Pancreas (tissue), 10 donors: ENCODE measurements around the gene SLC25A51. TPM values are rescaled to one million over a fixed set of nuclear protein-coding genes. Genes with fewer than 3 reads are reported as not detected.

Source experiments
- ATAC-seq, 4 donors: fragments of 200-7000 bp; cut with Tn5 transposase; one replicate each; pipeline versions ENCODE4 v1.8.0 to v1.9.1; 2020; ENCODE audit warnings: mild to moderate bottlenecking in 4 of 4, moderate library complexity in 4 of 4
- DNase-seq, 6 donors: peaks; one replicate each; pipeline ENCODE4 v3.0.0-alpha.2; 2020
- FAIRE-seq: peaks from 2 replicates; lab custom pipeline; 2012; peaks lifted over from hg19 to GRCh38; lab: Jason Lieb, UNC
- H3K27ac ChIP-seq, 4 donors: fragments of 200-600 bp; sonication (generic); 1 replicate in 3 of 4; 2 replicates in 1 of 4; pipeline versions ENCODE4 v1.5.0 to v1.8.0; 2020
- H3K27me3 ChIP-seq, 4 donors: fragments of 200-600 bp; one replicate each; pipeline ENCODE4 v1.8.0; 2021
- H3K36me3 ChIP-seq, 3 donors: fragments of 200-600 bp; sonication (generic) in 1 of 3; one replicate each; pipeline versions ENCODE4 v1.5.0 to v1.8.0; 2020 to 2021
- H3K4me1 ChIP-seq, 3 donors: fragments of 200-600 bp; one replicate each; pipeline ENCODE4 v1.8.0; 2021
- H3K4me3 ChIP-seq, 4 donors: fragments of 200-600 bp; sonication (generic) in 2 of 4; one replicate each; pipeline versions ENCODE4 v1.5.0 to v1.8.0; 2020 to 2021
- H3K9me3 ChIP-seq, 4 donors: fragments of 200-600 bp; one replicate each; pipeline ENCODE4 v1.8.0; 2021
- WGBS, 2 donors: extraction: QIAGEN DNeasy Blood & Tissue Kit; methylation state at CpG; one replicate each; pipeline ENCODE4 v1.1.7; 2013; 5-methylcytosine and 5-hydroxymethylcytosine counted together
- intact Hi-C, 3 donors: fragments of 100-400 bp; cut with DNase I; formaldehyde crosslinking; loops; one replicate each; pipeline versions ENCODE4 v1.11.1 to v1.14.2; 2022
- polyA plus RNA-seq, 2 donors: library from polyadenylated mRNA; stranded (reverse); fragments of 200-250 nt; gene quantifications; one replicate each; pipeline ENCODE4 v1.2.3, GENCODE V29; 2013
- total RNA-seq, 6 donors: library from RNA; stranded (reverse); fragmentation: NEBNext Ultra II Directional in 4 of 6; extraction: Animal tissue kit (Norgen Biotek cat#: 25700) in 4 of 6; gene quantifications; one replicate each; pipeline versions ENCODE4 v1.2.1 to v1.2.4, GENCODE V29; 2021 to 2023
- TF ChIP-seq, protein P1 (sequence below), 4 donors: fragments of 200-600 bp; sonication (generic) in 3 of 4; IDR thresholded peaks; one replicate each; pipeline versions ENCODE4 v1.5.0 to v1.8.0; 2021; ENCODE audit warnings: antibody characterized with exemption in 4 of 4
- donor health status: healthy with polysubstance abuse.
- donor health status: DM: no; HTN: no; CAD: no; lungs with moderate emphysema.
- donor health status: DM: no; HTN: no; CAD: no.
- donor health status: control.
- donor health status: control.
- donor health status: Bipolar disorder and iron deficiency.
- donor health status: DM: yes; HTN: yes; CAD: no.
- donor health status: DM: no; HTN: no; CAD: no.
- donor health status: DM: no; HTN: no; CAD: no.
- donor health status: DM: yes; HTN: yes; CAD: no.

Gene SLC25A51
- total and polyA plus RNA-seq, 8 donors = 3.1 to 19.0 (median 13.2) TPM

DNA sequence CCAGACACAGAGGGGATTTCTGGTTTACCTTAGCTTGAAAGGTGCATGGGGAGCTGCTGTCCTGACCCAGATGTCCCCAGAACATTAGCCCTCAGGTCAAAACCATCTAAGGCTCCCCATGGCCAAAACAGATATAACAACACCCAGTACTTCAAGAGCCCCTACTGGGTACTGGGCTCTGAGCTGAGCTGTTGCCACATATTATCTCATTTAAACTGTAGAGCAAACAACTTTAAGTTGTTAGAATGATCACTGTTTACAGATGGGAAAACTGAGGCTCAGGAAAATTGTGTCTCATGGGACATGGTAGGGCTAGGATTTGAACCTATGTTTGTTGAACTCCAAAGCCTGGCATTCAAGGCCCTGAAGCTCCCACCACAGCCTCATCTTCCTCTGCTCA is 20.6 kb upstream of the SLC25A51 start:
- Histone ChIP-seq H3K36me3 (peaks cover 0 to 5% (median 2%) of the 10 kb centered on the region in 3 donors), H3K9me3 (no peaks in the 10 kb centered on the region), H3K27ac (no peak overlapping the region), H3K27me3 (no peaks in the 10 kb centered on the region), H3K4me1 (peaks cover 8 to 12% (median 12%) of the 10 kb centered on the region in 3 donors), H3K4me3 (no peak overlapping the region)
- intact Hi-C loops = loop anchor here in 1 of 3 donors (10.0 kb wide), 1 partner anchor 160 kb away; no protein-coding TSS in a partner anchor
- no peak for FAIRE-seq
- TF ChIP-seq, protein P1, sequence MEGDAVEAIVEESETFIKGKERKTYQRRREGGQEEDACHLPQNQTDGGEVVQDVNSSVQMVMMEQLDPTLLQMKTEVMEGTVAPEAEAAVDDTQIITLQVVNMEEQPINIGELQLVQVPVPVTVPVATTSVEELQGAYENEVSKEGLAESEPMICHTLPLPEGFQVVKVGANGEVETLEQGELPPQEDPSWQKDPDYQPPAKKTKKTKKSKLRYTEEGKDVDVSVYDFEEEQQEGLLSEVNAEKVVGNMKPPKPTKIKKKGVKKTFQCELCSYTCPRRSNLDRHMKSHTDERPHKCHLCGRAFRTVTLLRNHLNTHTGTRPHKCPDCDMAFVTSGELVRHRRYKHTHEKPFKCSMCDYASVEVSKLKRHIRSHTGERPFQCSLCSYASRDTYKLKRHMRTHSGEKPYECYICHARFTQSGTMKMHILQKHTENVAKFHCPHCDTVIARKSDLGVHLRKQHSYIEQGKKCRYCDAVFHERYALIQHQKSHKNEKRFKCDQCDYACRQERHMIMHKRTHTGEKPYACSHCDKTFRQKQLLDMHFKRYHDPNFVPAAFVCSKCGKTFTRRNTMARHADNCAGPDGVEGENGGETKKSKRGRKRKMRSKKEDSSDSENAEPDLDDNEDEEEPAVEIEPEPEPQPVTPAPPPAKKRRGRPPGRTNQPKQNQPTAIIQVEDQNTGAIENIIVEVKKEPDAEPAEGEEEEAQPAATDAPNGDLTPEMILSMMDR (IDR thresholded peaks at IDR 0.05) = no peak
- DNase-seq = no peak
- no peak for ATAC-seq

DNA sequence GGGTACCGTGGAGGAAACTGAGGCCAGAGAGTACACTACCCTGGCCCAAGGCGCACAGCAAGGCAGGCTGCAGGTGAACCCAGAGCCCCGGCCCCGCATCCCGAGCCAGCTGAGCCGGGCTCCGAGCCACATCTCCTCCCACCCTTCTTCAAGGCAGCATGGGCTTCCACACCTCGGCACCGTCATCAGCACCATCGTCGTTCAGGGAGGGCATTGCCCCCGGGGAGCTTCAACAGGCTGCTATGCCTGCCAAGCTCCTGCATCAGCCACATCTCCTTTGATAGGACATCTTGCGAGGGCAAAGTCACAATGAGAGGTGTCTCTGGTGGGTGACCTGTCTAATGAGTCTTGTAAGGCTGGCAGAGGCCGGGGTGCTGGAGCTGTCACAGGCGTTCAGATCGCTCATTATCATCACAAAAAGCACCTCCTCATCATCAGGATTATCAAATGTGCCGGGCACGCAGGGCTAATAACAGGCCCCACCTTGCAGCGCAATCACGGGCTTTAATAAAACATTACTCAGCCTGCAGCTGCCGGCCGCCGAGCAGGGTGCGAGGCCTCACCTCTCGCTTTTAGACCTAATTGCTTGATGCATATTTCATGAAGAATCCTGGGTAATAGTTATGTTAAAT is 20.0 kb upstream of the SLC25A51 start:
- H3K36me3 ChIP-seq = peaks cover 0 to 9% (median 4%) of the 10 kb centered on the region in 3 donors
- peaks cover 8 to 12% (median 12%) of the 10 kb centered on the region in 3 donors for H3K4me1 ChIP-seq
- H3K9me3 ChIP-seq = no peaks in the 10 kb centered on the region
- FAIRE-seq (no peak), DNase-seq (peak in 1 of 6 donors; percentile 48), ATAC-seq (no peak)
- 93 to 96% methylated on average over 25 of the region's 25 CpGs for WGBS, 2 donors
- H3K27ac ChIP-seq = no peak overlapping the region
- intact Hi-C loops = loop anchor here in 1 of 3 donors (10.0 kb wide), 1 partner anchor 161 kb away; no protein-coding TSS in a partner anchor
- no peaks in the 10 kb centered on the region for H3K27me3 ChIP-seq
- no peak overlapping the region for H3K4me3 ChIP-seq
- TF ChIP-seq, protein P1 (IDR thresholded peaks at IDR 0.05) = no peak

DNA sequence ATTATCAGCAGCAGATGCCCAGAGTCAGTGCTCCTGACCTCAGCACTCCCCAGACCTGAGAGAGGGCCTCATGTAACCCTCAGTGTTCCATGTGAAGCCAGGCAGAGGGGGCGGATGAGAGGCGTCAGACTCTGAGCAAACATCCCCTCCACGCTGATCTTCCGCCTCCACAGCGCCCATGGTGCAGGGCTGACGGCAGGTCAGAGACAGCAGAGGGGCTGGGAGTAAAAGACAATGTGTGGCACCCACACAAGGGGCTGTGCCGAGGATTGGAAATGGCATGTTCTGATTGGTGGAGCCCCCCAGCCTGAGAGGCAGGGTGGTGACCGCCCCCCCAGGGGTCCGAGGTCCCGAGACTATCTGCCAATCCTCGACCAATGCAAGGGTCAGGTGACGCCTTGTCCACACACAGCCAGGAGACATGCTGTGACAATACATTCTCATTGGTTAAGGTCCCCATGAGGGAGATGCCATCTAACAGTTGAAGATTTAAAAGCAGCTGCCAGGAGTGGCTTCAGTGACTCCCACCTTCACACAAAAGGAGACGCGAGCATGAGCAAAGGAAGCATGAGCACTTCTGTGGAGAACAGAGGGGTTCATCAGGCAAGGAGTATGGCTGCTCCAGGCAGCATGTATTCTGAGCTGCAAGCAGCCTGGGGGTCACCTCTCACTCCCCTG is 19.3 kb upstream of the SLC25A51 start:
- Histone ChIP-seq H3K36me3 (peaks cover 0 to 13% (median 5%) of the 10 kb centered on the region in 3 donors), H3K4me1 (peaks cover 8 to 12% (median 12%) of the 10 kb centered on the region in 3 donors), H3K27ac (peak overlapping the region in 2 of 4 donors; percentile 18 to 55), H3K27me3 (no peaks in the 10 kb centered on the region), H3K4me3 (no peak overlapping the region), H3K9me3 (no peaks in the 10 kb centered on the region)
- TF ChIP-seq, protein P1 (IDR thresholded peaks at IDR 0.05) = no peak
- intact Hi-C loops = loop anchor here in 1 of 3 donors (10.0 kb wide), 1 partner anchor 162 kb away; no protein-coding TSS in a partner anchor
- WGBS, 2 donors = 83 to 86% methylated on average over 14 of the region's 14 CpGs
- no peak for FAIRE-seq
- peak in 2 of 4 donors; percentile 9 to 40 for ATAC-seq
- DNase-seq = peak in 1 of 6 donors; percentile 55

DNA sequence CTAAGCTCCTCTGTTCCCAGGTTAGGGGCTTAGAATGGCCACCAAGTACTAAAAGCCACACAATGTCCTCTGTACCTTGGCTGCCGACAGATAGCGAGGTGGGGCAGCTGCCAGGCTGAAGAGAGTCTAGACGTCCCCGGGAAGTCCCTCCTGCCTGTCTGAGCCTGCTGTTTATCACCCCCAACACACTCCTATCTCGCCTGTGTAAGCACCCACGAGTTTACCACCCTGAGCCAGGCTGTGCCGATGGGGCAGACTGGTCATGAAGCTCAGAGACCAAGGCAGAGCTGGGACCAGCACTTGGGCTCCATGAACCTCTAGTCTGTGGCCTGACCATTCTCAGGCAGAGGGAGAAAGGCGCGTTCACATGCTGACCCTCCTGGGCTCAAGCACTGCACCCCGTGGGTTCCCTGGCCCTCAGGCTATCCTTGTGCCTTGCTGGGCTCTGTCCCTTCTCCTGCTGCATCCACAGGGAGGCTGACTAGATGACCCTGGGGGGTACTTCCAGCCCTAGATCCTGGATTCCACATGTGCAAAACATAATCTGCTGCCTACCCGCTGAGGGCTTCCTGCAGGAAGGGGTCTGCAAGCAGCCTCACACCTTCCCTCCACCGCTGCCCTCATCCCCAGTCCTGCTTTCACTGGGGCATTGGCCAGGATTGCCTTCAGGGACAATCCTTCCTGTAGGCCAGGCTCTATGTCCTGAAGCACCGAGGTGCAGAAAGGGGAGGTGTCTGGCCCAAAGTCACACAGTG is 18.6 kb upstream of the SLC25A51 start:
- intact Hi-C loops = loop anchor here in 1 of 3 donors (10.0 kb wide), 1 partner anchor 162 kb away; no protein-coding TSS in a partner anchor
- DNase-seq (peak in 1 of 6 donors; percentile 52), FAIRE-seq (no peak), ATAC-seq (peak in 3 of 4 donors; percentile 33 to 78 (median 45))
- 42 to 50% methylated on average over 13 of the region's 13 CpGs for WGBS, 2 donors
- Histone ChIP-seq H3K9me3 (no peaks in the 10 kb centered on the region), H3K27ac (peak overlapping the region in 3 of 4 donors; percentile 12 to 55 (median 18)), H3K36me3 (peaks cover 0 to 18% (median 5%) of the 10 kb centered on the region in 3 donors), H3K27me3 (no peaks in the 10 kb centered on the region), H3K4me3 (no peak overlapping the region), H3K4me1 (peaks cover 8 to 12% (median 12%) of the 10 kb centered on the region in 3 donors)
- TF ChIP-seq, protein P1 (IDR thresholded peaks at IDR 0.05) = no peak
